ENCODE results near the gene CEBPA.

- TF ChIP-seq CTCF (IDR thresholded peaks at IDR 0.05; ENCODE audit: low read depth, low read length) (no peak), EZH2phosphoT487 (IDR thresholded peaks at IDR 0.05; ENCODE audit: low read depth) (no peak)
Measured at GRCh38 chr19:33329060-33329459, 26.7 kb upstream of the CEBPA start.
